GM23248 (cell line): ENCODE measurements around the gene SMPDL3B.

Experiments used
- EZH2 ChIP-seq: fragments of 200-600 bp; sonication (generic); IDR thresholded peaks from 2 replicates; pipeline ENCODE4 v1.6.1; 2018; ENCODE audit warnings: antibody characterized with exemption, mild to moderate bottlenecking; ENCODE audit not compliant: insufficient read depth, poor library complexity, severe bottlenecking
- EZH2phosphoT487 ChIP-seq: fragments of 200-600 bp; sonication (generic); IDR thresholded peaks from 2 replicates; pipeline ENCODE4 v1.6.1; 2018; ENCODE audit warnings: antibody characterized with exemption, moderate library complexity, mild to moderate bottlenecking, low read depth; ENCODE audit not compliant: insufficient read depth

DNA sequence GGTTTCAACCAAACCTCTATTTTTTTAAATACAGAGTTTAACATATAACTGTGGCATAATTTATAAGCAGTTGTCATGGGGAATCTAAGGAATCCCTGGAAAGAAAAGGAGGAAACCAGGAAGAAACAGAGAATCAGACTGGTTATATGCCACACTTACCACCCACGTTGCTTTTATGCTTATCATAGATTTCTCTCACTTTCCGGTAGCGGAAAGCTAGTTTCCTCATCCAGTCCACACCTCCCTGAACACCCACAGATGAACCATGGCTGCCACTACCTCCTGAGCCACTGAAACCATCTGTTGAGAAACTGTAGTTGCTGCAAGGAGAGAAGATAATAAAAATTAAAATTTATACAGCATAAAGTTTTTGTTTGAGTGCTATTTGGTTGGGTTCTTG is 58.4 kb downstream of the SMPDL3B start:
- TF ChIP-seq EZH2 (no peak), EZH2phosphoT487 (no peak)
